Right atrium auricular region (tissue), 2 donors: ENCODE results near the gene CEBPG. TPM values are rescaled to one million over a fixed set of nuclear protein-coding genes. Genes with fewer than 3 reads are reported as not detected.

Source experiments
- DNase-seq: peaks from one replicate; pipeline ENCODE4 v3.0.0-alpha.2; 2019; ENCODE audit warnings: low spot score
- H3K27ac ChIP-seq, 2 donors: fragments of 200-600 bp; sonication (generic); 1 replicate in 1 of 2; 2 replicates in 1 of 2; pipeline ENCODE4 v1.5.1; 2016 to 2019
- H3K27me3 ChIP-seq, 2 donors: fragments of 200-600 bp; sonication (generic); one replicate each; pipeline versions ENCODE4 v1.5.1 to v1.6.0; 2017 to 2019
- H3K36me3 ChIP-seq: fragments of 200-600 bp; sonication (generic); one replicate; pipeline ENCODE4 v1.5.1; 2016
- H3K4me1 ChIP-seq, 2 donors: fragments of 200-600 bp; sonication (generic); one replicate each; pipeline versions ENCODE4 v1.5.1 to v1.6.0; 2017 to 2019
- H3K4me3 ChIP-seq, 2 donors: fragments of 200-600 bp; sonication (generic); 1 replicate in 1 of 2; 2 replicates in 1 of 2; pipeline ENCODE4 v1.5.1; 2017 to 2019; ENCODE audit warnings: mild to moderate bottlenecking in 1 of 2, moderate library complexity in 1 of 2
- H3K9me3 ChIP-seq, 2 donors: fragments of 200-600 bp; sonication (generic); one replicate each; pipeline ENCODE4 v1.5.1; 2019
- CTCF ChIP-seq, 2 donors: fragments of 200-600 bp; sonication (generic); IDR thresholded peaks; one replicate each; pipeline ENCODE4 v1.5.1; 2019; ENCODE audit warnings: antibody characterized with exemption in 2 of 2
- total RNA-seq, 2 donors: library from RNA; depleted of rRNA; stranded (reverse); fragments of >200 nt; gene quantifications; one replicate each; pipeline ENCODE4 v1.1.0, GENCODE V29; 2016

CEBPG gene
- total RNA-seq, 2 donors from 2014 or later = 12.9 to 15.2 TPM

GRCh38 chr19:33412601-33413425, 39.3 kb downstream of the CEBPG start:
- H3K36me3 ChIP-seq = no peaks in the 10 kb centered on the region
- no peak for DNase-seq

GRCh38 chr19:33413426-33413725, 39.9 kb downstream of the CEBPG start:
- H3K27me3 ChIP-seq = no peaks in the 10 kb centered on the region
- no peak for DNase-seq
- H3K4me3 ChIP-seq = no peak overlapping the region
- H3K9me3 ChIP-seq = no peaks in the 10 kb centered on the region
- TF ChIP-seq CTCF (IDR thresholded peaks at IDR 0.05) = no peak
- H3K27ac ChIP-seq = no peak overlapping the region
- H3K36me3 ChIP-seq = no peaks in the 10 kb centered on the region
- peaks cover 0 to 5% of the 10 kb centered on the region in 2 donors for H3K4me1 ChIP-seq

More at GRCh38 chr19:33412601-33413425, 39.3 kb downstream of the CEBPG start:
- Histone ChIP-seq H3K4me3 (no peak overlapping the region), H3K27me3 (no peaks in the 10 kb centered on the region), H3K27ac (no peak overlapping the region), H3K4me1 (peaks cover 0 to 5% of the 10 kb centered on the region in 2 donors), H3K9me3 (no peaks in the 10 kb centered on the region)
- TF ChIP-seq CTCF (IDR thresholded peaks at IDR 0.05) = no peak

GRCh38 chr19:33413868-33414666, 40.6 kb downstream of the CEBPG start:
- Histone ChIP-seq H3K4me1 (peaks cover 0 to 5% of the 10 kb centered on the region in 2 donors), H3K9me3 (no peaks in the 10 kb centered on the region), H3K4me3 (no peak overlapping the region), H3K27me3 (no peaks in the 10 kb centered on the region), H3K27ac (no peak overlapping the region), H3K36me3 (no peaks in the 10 kb centered on the region)
- TF ChIP-seq CTCF (IDR thresholded peaks at IDR 0.05) = no peak
- no peak for DNase-seq

GRCh38 chr19:33414667-33415605, 41.4 kb downstream of the CEBPG start:
- TF ChIP-seq CTCF (IDR thresholded peaks at IDR 0.05) = no peak
- no peaks in the 10 kb centered on the region for H3K27me3 ChIP-seq
- no peak overlapping the region for H3K4me3 ChIP-seq
- no peak for DNase-seq
- no peak overlapping the region for H3K27ac ChIP-seq
- H3K4me1 ChIP-seq = peaks cover 0 to 5% of the 10 kb centered on the region in 2 donors
- H3K36me3 ChIP-seq = no peaks in the 10 kb centered on the region
- no peaks in the 10 kb centered on the region for H3K9me3 ChIP-seq
